Stimulated activated CD4-positive, alpha-beta T cell treated with anti-CD3 and anti-CD28 coated beads, Interleukin-1b, Interleukin-23, amount 100 ng/mL, for 24 hours (primary cell): ENCODE results near the gene NPAS3.

ENCODE experiments used
- DNase-seq, 4 experiments: peaks; one replicate each; pipeline ENCODE4 v3.0.0-alpha.2; 2020; ENCODE audit warnings: low read depth in 4 of 4, low spot score in 1 of 4

The NPAS3 gene

DNA sequence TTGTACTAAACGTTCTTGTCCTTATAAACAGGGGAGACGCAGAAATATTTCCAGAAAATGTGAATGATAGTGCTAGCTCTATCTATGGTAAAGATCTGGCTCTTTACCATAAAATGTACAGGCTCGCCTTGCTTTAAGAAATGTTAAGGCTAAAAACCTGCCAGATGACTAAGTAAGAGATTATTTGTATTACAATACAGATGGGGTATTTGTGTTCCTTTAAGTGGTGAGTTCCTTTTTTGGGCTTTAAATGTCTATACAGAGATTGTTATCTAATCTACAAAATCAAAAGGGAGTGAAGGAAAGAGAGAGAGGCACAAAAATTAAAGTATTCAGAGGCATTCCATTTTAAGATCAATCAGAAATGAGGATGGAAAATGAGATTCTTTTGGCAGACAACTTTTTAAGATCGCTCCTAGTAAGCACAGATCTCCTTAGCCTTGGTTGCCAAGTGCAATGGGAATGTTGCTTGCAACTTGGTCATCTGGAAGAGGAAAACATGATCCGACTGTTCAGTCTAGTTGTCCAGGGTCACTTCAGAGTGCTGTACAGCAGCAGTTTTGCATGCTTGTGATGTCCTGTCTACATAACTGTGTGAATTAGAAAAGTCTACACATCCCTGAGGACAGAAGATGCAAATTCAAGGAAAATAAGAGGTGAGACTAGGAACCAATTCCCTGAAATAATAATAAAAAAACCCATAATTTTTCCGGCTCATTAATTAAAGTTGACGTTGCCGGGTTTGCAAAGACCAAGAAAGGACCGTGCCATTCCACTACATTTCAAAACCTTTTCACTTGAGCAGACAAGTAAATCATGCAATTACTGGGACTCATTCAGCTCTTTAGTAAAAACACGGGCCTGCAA, 631.4 kb downstream of the NPAS3 start:
- no peak for DNase-seq

DNA sequence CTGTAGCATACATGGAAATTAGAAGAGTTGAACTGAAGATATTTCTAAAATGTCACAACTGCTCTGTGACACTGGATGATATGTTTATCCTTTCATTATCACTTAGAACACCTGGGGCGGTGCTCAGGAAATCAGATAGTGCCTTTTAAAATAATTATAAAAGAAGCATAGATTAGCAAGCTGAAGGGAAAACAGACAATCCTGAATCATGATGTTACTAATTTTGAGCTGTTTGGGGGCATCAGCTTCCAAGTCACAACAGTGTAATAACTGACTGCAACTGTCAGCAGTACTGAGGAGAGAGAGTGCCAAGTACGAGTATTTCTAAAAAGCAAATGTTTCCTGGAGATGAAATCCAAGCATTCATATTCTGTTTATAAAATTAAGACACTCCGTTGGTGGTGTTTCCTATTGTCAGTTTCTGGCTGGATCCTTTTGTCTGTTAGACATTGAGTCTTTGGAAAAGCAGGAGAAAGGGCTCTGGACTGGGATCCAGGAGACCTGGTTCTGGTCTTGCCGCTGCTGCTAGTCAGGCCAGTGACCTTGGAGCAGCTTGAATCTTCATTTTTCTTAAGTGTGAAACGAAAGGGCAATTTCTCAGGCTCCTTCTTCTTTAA, 632.1 kb downstream of the NPAS3 start:
- DNase-seq: no peak

DNA sequence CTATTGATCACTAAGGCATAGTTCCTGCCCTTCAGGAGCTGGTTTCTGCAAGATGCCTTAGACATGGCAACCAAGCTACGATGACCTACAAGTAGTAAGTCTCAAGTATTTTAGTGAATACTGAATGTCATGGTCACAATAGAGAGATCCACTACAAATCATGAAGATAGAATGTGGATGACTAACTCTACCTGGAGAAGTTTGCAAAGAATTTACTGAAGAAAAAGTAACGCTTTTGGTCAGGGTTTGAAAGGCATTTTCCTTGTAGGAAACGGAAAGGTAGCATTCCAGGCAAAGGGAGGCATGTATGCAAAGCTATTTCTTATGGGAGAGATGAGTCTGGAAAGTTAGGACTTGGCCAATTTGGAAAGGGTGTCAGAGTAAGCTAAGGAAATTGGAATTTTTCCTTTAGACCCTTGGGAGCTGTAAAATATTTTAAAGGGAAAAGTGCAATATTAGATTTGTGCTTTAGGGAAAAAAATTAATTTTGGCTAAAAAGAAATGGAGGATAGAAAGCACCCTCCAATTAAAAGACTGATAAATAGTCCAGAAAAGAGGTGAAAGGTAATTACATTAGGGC, 634.7 kb downstream of the NPAS3 start:
- DNase-seq: no peak

DNA sequence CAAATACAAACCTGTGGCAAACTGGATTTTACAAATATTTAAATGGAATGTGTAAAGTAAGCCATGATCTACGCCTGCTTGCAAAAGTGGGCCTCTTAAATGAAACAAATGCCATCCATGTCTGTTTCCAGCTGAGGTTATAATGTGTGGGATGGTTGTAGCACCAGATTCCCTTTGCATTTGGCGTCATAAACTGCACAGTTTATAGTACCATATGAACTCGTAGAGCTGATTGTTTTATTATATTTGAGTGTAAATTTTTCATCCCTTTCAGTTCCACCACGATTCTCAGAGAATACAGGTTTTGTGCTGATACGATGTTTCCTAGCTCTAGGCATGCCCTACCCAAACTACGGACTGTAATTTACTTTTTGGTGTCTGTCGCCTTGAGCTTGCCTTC, 637.3 kb downstream of the NPAS3 start:
- DNase-seq: no peak

DNA sequence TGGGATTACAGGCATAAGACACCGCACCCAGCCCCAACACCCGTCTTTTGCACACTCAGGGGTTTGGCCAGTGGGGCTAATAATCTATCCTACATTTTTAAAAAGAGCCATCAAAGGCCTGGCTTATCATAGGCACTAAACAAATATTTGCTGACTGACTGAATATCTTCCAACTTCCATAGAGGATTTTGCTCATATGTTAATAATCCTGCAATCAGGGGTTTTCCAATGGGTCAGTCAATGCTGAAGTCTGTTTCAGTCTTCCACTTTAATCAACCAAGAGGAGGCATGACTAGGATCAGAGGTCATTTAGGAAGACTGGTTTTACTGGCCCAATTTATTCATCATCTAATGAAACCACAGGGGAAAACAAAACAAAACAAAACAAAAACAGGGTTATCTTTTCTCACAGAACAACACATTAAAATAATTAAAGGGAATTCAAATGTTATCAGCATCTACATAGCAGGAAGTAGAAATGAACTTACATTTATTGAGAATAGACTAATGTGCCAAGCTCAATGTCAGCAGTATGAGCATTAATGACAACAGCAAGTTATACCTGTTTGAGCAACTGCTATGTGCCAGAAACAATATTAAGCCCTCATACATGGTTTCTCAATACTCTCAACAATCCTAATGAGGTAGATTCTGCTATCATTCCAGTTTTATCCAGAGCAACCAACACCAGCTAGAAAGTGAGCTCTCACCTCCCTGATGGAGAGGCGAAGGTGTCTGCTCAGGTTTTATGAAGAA, 640.0 kb downstream of the NPAS3 start:
- DNase-seq: no peak

DNA sequence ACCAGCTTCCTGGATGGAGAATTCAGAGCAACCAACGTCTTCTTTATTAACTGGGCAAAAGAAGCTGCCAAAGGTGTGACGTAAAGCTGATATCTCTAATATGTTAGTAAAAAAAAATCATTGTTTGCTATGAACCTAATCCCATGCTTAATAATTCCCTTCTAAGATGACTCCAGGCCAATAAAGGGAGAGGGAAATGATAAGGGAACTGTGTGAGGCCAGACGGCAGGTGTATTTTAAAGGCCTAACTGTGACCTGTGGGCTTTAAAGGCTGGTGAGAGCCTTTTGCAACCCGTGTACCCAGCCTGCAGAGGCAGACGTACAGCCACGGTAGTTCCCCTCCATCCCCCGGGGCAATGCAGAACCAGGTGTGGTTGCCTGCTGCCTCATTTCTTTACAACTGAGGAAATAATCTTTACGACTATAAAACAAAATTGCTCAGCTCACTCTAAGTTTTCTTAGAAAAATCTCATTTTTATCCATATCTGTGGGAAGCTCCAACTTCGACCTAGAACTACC, 641.6 kb downstream of the NPAS3 start:
- DNase-seq: no peak

DNA sequence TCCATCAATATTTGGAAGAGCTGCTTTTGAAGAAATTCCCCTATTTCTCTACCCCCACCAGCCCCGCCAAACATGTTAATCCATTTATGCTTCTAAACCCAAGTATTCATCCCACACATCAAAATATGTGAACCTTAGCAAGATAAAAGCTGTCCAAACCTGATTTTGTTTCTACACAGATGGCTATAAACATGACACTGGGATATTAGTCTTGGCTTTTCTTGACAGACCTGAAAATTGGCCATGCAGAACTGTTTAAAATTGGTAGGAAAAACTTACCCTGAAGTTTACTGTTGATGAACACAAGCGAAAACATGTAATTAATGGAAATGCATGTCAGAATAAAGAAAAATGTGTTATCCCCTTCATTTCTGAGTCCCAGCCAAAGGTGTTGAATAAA, 642.2 kb downstream of the NPAS3 start:
- DNase-seq: no peak

DNA sequence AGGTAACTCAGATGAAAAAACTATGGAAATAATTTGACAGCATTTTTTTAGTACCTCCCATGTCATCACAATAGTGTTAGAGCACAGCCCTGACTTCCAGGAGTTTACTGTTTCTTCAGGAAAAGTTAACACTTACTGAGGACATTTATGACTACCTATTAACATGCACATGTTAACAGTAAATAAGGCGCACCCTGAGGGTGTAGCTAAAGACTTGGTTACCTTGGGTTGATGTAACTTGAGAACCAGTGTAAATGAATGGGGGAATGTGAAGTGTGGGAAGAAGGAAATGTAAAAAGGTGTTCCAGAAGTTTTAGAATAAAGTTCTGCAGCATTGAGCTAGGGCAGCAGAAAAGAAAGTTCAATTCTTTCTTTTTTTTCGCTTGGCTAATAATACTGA, 646.0 kb downstream of the NPAS3 start:
- DNase-seq: no peak

DNA sequence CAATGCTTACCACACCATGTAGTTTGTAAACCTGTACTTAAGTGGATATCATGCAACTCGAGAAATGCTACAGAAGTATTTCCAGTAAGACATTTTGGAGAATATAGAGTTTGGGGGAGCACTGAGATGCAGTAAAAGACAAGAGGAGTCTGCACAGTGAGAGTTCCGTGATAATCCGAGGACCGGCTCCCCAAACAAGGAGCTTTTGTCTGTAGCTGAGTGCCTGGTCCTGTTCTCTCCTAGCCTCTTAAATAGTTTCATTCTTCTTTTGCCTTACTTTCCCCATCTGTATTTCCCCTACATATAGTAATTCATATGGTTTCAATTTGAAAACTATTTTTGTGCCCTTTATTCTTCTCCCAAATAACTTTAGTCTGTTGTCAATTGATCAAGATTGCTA, 648.1 kb downstream of the NPAS3 start:
- DNase-seq: no peak

DNA sequence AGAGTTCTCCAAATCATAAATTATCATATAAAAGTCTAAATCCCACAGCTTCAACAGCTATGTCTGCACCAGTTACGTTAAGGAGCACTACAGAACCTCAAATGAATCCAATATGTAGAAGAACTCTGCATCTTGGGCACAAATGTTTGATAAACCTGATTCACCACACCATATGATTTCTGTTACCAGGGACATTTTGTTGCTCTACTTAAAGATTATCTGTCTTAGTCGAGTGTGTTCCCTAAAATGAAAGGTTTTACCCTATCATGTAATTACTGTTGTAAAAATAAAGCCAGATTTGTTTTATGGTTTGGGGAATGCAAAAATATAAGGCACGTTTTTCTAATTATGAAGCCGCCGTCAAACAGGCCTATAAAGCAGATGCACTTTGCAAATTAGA, 649.1 kb downstream of the NPAS3 start:
- DNase-seq: no peak

DNA sequence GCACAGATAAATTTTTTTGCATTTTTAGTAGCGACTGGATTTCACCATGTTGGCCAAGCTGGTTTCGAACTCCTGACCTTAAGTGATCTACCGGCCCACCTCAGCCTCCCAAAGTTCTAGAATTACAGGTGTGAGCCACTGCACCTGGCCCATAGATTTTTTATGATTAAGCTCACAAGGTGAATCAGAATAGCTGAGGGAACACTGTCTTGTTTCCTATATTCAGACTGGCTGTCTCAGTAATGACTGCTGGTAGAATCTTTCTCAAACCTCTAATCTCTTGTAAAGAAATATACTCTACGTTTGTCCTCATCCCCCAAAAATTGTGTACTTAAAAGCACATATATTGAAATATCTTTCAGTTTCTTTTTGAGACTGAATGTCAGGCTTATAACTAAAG, 650.1 kb downstream of the NPAS3 start:
- DNase-seq: no peak

DNA sequence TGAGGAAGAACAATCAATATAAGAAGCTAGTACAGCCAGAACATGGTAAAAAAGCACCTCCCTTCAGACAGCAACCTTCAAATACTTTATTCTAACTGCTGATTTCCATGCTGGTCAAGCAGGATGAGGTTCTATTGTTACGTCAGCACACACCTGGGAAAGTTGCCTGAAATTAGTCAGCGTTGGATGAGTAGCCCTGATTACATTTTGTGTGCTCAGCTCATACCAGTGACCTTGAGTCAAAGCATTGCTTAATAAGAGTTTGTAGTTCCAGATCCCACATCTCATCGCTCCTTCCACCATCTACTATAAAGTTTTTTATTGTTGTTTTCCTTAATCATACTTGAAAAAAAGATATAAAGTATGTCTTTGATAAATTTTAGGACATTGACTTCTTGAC, 650.7 kb downstream of the NPAS3 start:
- no peak for DNase-seq

DNA sequence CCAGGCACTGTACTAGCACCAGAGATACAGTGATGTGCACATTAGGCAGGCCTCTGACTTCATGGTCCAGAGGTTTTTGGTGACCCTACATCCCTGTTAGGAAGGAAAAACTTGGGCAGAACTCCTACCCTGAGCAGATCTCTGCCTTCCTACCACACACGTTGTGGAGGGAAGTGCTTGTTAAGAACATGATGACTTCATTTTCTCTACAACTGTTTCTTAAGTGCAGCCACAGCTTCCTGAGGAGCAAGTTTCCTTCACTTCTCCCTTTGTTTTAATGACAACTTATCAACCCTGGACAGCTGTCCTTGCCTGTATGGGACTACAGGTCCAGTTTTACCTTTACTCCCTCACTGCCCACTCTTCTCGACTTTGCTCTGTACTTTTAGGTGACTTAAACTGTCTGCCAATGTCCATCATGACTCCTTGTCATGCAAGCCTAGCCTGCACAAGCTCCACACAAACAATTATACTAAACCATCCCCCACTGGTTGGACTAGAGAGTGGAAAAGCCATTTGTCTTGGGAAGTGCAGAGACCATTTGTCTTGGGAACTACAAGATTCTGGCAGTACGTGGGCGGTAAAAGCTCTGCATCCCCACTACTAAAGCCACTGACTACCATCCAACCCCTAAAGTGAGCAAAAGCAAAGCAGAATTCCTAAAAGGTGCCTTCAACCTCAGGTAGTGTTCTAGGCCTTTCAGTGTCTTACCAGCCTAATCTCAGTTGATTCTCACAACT, 652.4 kb downstream of the NPAS3 start:
- DNase-seq: no peak

DNA sequence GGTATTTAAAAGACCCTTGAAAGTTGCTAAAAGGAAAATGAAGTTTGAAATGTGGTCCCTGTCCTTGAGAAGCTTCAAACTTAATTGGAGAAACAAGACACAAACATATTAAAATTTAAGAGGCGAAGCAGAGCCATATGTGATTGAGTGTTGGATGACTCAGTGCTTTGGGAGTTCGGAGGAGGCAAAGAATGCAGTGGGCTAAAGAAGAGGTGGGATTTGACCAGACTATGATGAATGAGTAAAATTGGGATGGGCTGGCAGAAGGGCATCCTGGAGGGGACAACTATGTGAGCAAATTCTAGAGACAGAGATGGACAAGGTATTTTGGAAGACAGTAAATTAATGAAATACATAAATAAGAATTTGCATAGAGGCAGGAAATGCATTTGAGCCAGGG, 653.6 kb downstream of the NPAS3 start:
- no peak for DNase-seq

DNA sequence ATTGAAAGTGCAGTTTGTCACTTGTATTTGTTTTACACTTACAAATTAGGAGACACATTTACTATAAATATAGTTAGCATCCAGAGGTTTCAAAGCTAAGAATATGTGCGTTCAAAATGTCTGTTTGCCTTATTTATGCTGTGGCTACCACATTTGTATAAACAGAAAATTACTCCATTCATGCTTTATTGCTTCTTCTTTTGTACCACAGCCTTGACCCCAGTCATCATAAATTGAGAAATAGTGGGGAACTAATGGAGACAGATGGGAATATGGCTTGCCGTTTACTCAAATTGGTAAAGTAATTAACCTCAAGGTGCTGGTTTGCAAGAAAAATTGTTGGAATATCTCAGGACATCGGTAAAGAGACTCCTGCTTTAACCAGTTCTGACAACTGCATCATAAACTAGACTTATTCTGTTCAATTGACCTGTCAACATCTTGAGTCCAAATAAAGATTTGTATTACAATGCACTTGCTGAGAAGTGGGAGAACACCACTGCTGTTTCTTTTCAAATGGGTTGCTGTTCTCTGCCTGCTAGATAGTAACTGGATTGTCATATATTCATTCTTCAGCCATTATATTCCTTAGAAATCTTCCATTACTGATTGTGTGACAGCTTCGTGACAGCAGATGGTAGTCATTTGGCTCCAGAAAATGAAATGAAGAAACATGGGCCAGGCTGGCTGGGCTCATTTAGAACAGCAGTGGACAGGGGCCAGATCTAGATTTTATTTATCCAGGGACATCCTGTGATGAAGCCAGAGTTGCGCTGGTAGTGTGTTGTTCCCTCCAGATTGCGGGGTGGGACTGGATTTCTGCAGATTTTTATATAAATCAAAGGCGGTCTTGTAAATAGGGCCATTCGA, 657.8 kb downstream of the NPAS3 start:
- DNase-seq: no peak

DNA sequence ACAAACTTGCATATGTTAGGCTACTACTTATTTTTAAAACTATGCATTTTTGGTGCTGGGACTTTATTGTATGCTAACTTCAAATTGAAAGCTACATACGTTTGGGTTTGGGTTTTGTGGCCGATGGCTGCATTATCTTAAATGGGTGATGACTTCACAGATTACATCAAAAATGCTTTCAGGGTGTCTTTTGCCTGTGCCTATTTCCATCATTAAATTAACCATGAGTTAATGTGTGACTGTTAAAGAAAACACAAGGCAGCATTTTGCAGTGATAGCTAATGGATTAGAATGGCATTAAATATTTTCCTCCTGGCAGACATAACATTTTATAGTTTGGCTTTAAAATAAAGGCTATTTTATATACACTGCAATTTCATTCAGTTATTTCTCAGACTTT, 659.9 kb downstream of the NPAS3 start:
- DNase-seq: no peak

DNA sequence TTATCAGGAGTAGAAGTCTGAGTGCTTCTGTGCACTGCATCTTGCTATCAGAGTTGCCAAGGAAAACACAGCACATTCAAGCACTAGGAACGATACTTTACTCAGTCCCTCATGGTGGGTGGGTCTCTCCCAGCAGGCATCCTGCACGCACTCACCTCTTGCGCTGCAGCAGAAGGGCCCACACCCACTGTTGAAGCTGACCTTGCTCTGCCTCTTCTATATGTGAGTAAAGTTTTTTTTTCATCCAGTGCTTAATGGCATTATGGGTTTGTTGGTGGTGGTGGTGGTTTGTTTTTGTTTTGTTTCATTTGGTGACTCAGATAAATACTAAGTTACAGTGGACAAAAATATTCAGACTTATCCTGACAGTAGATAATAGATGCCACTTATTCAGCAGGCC, 663.7 kb downstream of the NPAS3 start:
- no peak for DNase-seq

DNA sequence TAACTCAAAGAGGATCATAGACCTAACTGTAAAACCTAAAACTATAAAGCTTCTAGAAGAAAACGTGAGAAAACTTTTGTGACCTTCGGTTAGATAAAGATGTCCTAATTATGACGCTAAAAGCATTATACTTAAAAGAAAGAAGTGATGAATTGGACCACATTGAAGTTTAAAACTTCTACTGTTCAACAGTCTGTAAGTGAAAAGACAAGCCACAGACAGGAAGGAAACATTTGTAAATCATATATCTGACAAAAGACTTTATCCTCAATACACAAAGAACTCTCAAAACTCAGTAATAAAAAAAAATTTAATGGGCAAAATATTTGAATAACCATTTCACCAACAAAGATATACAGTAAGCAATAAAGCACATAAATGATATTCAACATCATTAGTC, 667.9 kb downstream of the NPAS3 start:
- no peak for DNase-seq

DNA sequence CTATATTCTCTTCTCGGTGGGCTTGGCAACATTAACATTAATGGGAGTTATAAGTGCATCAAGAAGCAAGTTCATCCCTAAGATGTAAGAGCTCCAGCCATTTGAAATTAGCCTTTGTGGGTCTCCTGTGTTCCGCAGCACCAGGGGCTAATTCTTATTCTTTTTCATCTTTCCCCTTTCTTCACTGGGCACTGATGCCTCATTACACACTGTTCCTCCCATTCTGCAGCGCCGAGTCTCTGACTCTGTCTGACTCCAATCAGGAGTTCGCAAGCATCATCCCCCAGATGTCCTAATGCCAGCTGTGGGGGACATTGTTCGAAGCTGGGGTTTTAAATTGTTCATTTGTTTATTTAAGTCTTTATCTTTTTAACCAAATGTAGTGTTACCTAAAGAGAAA, 670.9 kb downstream of the NPAS3 start:
- no peak for DNase-seq

DNA sequence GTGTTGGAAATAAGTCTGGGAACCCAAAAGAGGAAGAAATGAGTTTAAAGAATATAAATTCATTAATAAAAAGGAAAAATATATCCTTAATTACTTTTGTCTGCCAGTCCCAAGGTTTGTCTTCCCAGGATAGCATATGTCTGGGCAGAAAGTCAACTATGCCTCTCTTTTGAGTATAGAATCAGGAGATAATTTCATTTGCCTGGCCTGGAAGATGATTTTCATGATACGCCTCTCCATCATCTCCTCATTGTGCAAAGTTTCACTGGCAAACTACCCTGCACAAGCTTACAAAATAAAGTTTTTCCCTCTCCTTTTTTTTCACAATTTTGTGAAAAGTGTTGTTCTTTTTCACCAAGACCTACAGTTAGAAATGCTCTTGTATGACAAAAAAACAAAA, 671.4 kb downstream of the NPAS3 start:
- DNase-seq: no peak
